CD14-positive monocyte (primary cell): ENCODE measurements around the gene INPP5J. TPM values are rescaled to one million over a fixed set of nuclear protein-coding genes. Genes with fewer than 3 reads are reported as not detected.
"Not testable (repeated sequence)": the region's sequence is repeated elsewhere in the genome, so short reads cannot be mapped to it uniquely, and the experiment has no call there.

Experiments used
- DNase-seq, 3 donors: peaks; one replicate each; pipeline ENCODE4 v3.0.0-alpha.2; 2011 to 2022
- H2AFZ ChIP-seq: 2 replicates; pipeline ENCODE4 v1.6.0; 2012; ENCODE audit warnings: mild to moderate bottlenecking, low read depth, low read length, inconsistent platforms; ENCODE audit not compliant: insufficient read depth, poor library complexity, severe bottlenecking
- H3K27ac ChIP-seq, 2 donors: 1 replicate in 1 of 2; 2 replicates in 1 of 2; pipeline ENCODE4 v1.5.1; 2012 to 2013; ENCODE audit warnings: low read length in 2 of 2, control low read depth in 1 of 2, inconsistent platforms in 1 of 2, low read depth in 1 of 2, mild to moderate bottlenecking in 1 of 2
- H3K27me3 ChIP-seq, 2 donors: one replicate each; pipeline versions ENCODE4 v1.6.0 to v1.6.1; 2011 to 2013; ENCODE audit warnings: low read length in 2 of 2; ENCODE audit not compliant: control insufficient read depth in 2 of 2, insufficient read depth in 2 of 2
- H3K36me3 ChIP-seq, 2 donors: replicated peaks in 1 of 2; 1 replicate in 1 of 2; 2 replicates in 1 of 2; pipeline versions ENCODE4 v1.5.1 to v1.6.1; 2012 to 2013; ENCODE audit warnings: low read length in 2 of 2, control low read depth in 1 of 2, inconsistent platforms in 1 of 2, mild to moderate bottlenecking in 1 of 2; ENCODE audit not compliant: insufficient read depth in 2 of 2, control insufficient read depth in 1 of 2
- H3K4me1 ChIP-seq, 2 donors: 1 replicate in 1 of 2; 2 replicates in 1 of 2; pipeline versions ENCODE4 v1.5.1 to v1.6.1; 2012 to 2013; ENCODE audit warnings: low read length in 2 of 2, control low read depth in 1 of 2, inconsistent platforms in 1 of 2, mild to moderate bottlenecking in 1 of 2, moderate library complexity in 1 of 2; ENCODE audit not compliant: insufficient read depth in 2 of 2, control insufficient read depth in 1 of 2
- H3K4me2 ChIP-seq: replicated peaks from 2 replicates; pipeline ENCODE3; 2012; ENCODE audit warnings: low read length, moderate library complexity, mild to moderate bottlenecking; ENCODE audit not compliant: poor library complexity, severe bottlenecking; ENCODE audit errors: extremely low read depth
- H3K4me3 ChIP-seq, 3 experiments: fragments of 200-600 bp in 1 of 3; sonication (generic) in 1 of 3; replicated peaks in 1 of 3; 1 replicate in 2 of 3; 2 replicates in 1 of 3; pipeline ENCODE4 v1.5.1; 2011 to 2013; ENCODE audit warnings: low read length in 3 of 3, mild to moderate bottlenecking in 3 of 3, control low read depth in 2 of 3, low read depth in 2 of 3, inconsistent platforms in 1 of 3, moderate library complexity in 1 of 3
- H3K79me2 ChIP-seq: 2 replicates; pipeline ENCODE4 v1.6.0; 2012; ENCODE audit warnings: mild to moderate bottlenecking, control low read depth, inconsistent platforms, low read length, moderate library complexity; ENCODE audit not compliant: insufficient read depth
- H3K9ac ChIP-seq: 2 replicates; pipeline ENCODE4 v1.6.0; 2017; ENCODE audit warnings: low read length, mild to moderate bottlenecking; ENCODE audit not compliant: insufficient read depth, poor library complexity, severe bottlenecking
- H3K9me3 ChIP-seq, 2 donors: replicated peaks in 1 of 2; 1 replicate in 1 of 2; 2 replicates in 1 of 2; pipeline versions ENCODE4 v1.5.1 to v1.6.1; 2012 to 2013; ENCODE audit warnings: low read length in 2 of 2, control low read depth in 1 of 2; ENCODE audit not compliant: control insufficient read depth in 1 of 2, insufficient read depth in 1 of 2
- H4K20me1 ChIP-seq: 2 replicates; pipeline ENCODE4 v1.6.0; 2012; ENCODE audit warnings: mild to moderate bottlenecking, low read length, control low read depth, moderate library complexity; ENCODE audit not compliant: insufficient read depth
- H3K27ac Mint-ChIP-seq, 7 donors: one replicate each; pipeline ENCODE4 v1.8.0; 2020; ENCODE audit warnings: mild to moderate bottlenecking in 7 of 7, mixed read lengths in 7 of 7, moderate library complexity in 6 of 7, inconsistent platforms in 2 of 7
- H3K27me3 Mint-ChIP-seq, 3 donors: one replicate each; pipeline ENCODE4 v1.8.0; 2021 to 2022; ENCODE audit warnings: low read depth in 3 of 3, mild to moderate bottlenecking in 3 of 3, mixed read lengths in 3 of 3, moderate library complexity in 3 of 3, inconsistent platforms in 1 of 3
- H3K36me3 Mint-ChIP-seq, 2 donors: one replicate each; pipeline ENCODE4 v1.8.0; 2020; ENCODE audit warnings: mixed read lengths in 2 of 2, inconsistent platforms in 1 of 2, mild to moderate bottlenecking in 1 of 2
- H3K4me1 Mint-ChIP-seq: one replicate; pipeline ENCODE4 v1.8.0; 2020; ENCODE audit warnings: mild to moderate bottlenecking, mixed read lengths
- H3K4me3 Mint-ChIP-seq, 2 donors: one replicate each; pipeline ENCODE4 v1.8.0; 2020; ENCODE audit warnings: mild to moderate bottlenecking in 2 of 2, mixed read lengths in 2 of 2, moderate library complexity in 1 of 2
- H3K9me3 Mint-ChIP-seq, 7 donors: one replicate each; pipeline ENCODE4 v1.8.0; 2020 to 2022; ENCODE audit warnings: mixed read lengths in 7 of 7, mild to moderate bottlenecking in 6 of 7, moderate library complexity in 6 of 7, inconsistent platforms in 2 of 7
- WGBS: methylation state at CpG from one replicate; pipeline ENCODE4 v1.1.5; 2013; ENCODE audit warnings: missing lambda C conversion rate; ENCODE audit not compliant: insufficient coverage; 5-methylcytosine and 5-hydroxymethylcytosine counted together
- intact Hi-C, 2 donors: fragments of 100-400 bp; cut with micrococcal nuclease; formaldehyde crosslinking; loops; one replicate each; pipeline versions ENCODE4 v1.15.0 to v1.15.1; 2023
- polyA plus RNA-seq, 3 donors: library from polyadenylated mRNA; depleted of rRNA in 1 of 3; unstranded in 2 of 3; stranded (reverse) in 1 of 3; fragments of 300-500 nt in 2 of 3; fragments of >200 nt in 1 of 3; fragmentation: Illumina TruSeq in 2 of 3; gene quantifications; 1 replicate in 2 of 3; 2 replicates in 1 of 3; pipeline ENCODE4 v1.2.3, GENCODE V29; 2012 to 2021
- TF ChIP-seq, protein P1 (sequence below): fragments of 200-600 bp; IDR thresholded peaks from one replicate; pipeline ENCODE4 v1.8.0; 2022; ENCODE audit warnings: antibody characterized with exemption, mild to moderate bottlenecking

INPP5J gene
- polyA plus RNA-seq, 3 donors = 0.03 TPM; not detected in 2

DNA sequence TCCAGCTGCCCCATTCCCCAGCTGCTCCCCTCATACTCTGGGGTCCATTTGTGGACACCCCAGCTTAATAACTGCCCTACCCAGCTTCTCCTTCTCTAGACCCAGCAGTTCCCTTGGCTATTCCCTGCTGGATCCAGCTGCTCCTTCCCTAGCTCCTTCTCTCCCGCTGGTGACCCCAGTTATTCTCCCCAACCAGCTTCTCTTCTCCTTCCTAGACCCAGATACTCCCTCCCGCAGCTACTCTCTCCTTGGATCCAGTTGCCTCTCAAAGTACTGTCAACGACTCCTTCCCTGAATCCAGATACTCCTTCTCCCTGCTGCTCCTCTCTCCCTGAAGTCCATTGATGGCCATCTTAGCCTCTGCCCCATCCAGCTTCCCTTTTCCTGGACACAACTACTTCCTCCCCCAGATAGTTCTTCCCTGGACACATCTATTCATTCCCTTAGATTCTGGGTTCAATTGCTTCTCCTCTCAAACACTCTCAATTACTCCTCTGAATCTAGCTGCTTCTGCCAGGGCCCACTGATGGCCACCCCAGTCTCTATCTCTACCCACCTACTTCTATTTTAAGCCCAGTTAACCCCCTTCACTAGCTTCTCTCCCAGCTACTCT is 27.0 kb upstream of the INPP5J start:
- H3K4me2 ChIP-seq = no peak overlapping the region
- peaks cover 41 to 55% of the 10 kb centered on the region in 2 donors for H3K36me3 ChIP-seq
- no peaks in the 10 kb centered on the region for H3K9me3 ChIP-seq
- no peaks in the 10 kb centered on the region for H4K20me1 ChIP-seq
- Mint-ChIP-seq H3K36me3 (peaks cover 44 to 72% of the 10 kb centered on the region in 2 donors), H3K9me3 (no peaks in the 10 kb centered on the region), H3K27me3 (peaks cover 0 to 1% (median 0%) of the 10 kb centered on the region in 3 donors), H3K27ac (peak overlapping the region in 1 of 7 donors; percentile 47), H3K4me3 (no peak overlapping the region), H3K4me1 (no peaks in the 10 kb centered on the region)
- no peak for DNase-seq
- 96% methylated on average over 3 of the region's 3 CpGs for WGBS
- no peaks in the 10 kb centered on the region for H3K79me2 ChIP-seq
- TF ChIP-seq, protein P1, sequence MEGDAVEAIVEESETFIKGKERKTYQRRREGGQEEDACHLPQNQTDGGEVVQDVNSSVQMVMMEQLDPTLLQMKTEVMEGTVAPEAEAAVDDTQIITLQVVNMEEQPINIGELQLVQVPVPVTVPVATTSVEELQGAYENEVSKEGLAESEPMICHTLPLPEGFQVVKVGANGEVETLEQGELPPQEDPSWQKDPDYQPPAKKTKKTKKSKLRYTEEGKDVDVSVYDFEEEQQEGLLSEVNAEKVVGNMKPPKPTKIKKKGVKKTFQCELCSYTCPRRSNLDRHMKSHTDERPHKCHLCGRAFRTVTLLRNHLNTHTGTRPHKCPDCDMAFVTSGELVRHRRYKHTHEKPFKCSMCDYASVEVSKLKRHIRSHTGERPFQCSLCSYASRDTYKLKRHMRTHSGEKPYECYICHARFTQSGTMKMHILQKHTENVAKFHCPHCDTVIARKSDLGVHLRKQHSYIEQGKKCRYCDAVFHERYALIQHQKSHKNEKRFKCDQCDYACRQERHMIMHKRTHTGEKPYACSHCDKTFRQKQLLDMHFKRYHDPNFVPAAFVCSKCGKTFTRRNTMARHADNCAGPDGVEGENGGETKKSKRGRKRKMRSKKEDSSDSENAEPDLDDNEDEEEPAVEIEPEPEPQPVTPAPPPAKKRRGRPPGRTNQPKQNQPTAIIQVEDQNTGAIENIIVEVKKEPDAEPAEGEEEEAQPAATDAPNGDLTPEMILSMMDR = no peak
- intact Hi-C loops = no loop called here
- H3K27me3 ChIP-seq = no peaks in the 10 kb centered on the region
- H3K4me3 ChIP-seq = no peak overlapping the region
- no peak overlapping the region for H3K9ac ChIP-seq
- H2AFZ ChIP-seq = no peak overlapping the region
- H3K27ac ChIP-seq = no peak overlapping the region
- no peaks in the 10 kb centered on the region for H3K4me1 ChIP-seq

DNA sequence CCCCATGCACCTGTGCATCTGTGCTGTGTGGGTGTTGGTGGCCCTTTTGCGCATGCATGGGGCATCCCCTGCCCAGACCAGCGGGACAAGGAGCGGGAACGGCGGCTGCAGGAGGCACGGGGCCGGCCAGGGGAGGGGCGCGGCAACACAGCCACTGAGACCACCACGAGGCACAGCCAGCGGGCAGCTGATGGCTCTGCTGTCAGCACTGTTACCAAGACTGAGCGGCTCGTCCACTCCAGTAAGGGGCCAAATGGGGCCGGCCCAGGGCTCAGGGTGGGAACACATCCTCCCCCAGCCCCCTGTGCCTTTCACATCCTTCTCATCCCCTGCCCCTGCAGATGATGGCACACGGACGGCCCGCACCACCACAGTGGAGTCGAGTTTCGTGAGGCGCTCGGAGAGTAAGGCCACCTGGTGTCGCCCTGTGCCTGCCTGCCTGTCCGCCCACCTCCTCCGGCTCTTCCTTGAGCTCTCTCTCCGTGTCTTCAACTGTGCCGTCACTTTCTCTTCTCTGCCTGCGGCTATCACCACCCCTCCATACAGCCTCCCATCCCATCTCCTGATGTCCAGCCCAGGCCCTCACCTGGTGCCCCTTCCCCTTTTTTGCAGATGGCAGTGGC is 26.0 kb upstream of the INPP5J start:
- no peak overlapping the region for H3K4me3 Mint-ChIP-seq
- Histone ChIP-seq H2AFZ (no peak overlapping the region), H3K27me3 (no peaks in the 10 kb centered on the region), H3K27ac (no peak overlapping the region), H3K9me3 (no peaks in the 10 kb centered on the region), H3K4me2 (no peak overlapping the region), H3K4me3 (no peak overlapping the region), H3K36me3 (peaks cover 35 to 45% of the 10 kb centered on the region in 2 donors), H3K4me1 (no peaks in the 10 kb centered on the region), H3K9ac (no peak overlapping the region), H3K79me2 (no peaks in the 10 kb centered on the region), H4K20me1 (no peaks in the 10 kb centered on the region)
- intact Hi-C loops = no loop called here
- peaks cover 0 to 3% (median 1%) of the 10 kb centered on the region in 3 donors for H3K27me3 Mint-ChIP-seq
- peaks cover 48 to 74% of the 10 kb centered on the region in 2 donors for H3K36me3 Mint-ChIP-seq
- H3K27ac Mint-ChIP-seq = peak overlapping the region in 1 of 7 donors; percentile 19
- H3K4me1 Mint-ChIP-seq = no peaks in the 10 kb centered on the region
- no peaks in the 10 kb centered on the region for H3K9me3 Mint-ChIP-seq
- no peak for DNase-seq
- TF ChIP-seq, protein P1 = no peak
- WGBS = 98% methylated on average over 22 of the region's 27 CpGs

DNA sequence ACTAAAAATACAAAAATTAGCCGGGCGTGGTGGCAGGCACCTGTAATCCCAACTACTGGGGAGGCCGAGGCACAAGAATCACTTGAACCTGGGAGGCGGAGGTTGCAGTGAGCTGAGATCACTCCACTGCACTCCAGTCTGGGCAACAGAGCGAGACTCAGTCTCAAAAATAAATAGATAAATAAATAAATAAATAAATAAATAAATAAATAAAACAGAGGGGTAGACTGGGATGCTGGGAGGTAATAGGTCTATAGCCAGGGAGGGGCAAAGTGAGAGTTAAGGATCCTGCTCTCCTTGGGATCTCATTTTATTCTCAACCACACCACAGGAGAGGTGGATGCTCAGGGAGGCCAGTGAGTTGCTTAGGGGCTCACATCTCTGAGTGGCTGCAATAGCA is 25.2 kb upstream of the INPP5J start:
- DNase-seq, H3K4me2 ChIP-seq, H3K4me1 ChIP-seq, H3K9me3 ChIP-seq, H4K20me1 ChIP-seq, H3K4me1 Mint-ChIP-seq, H3K27ac ChIP-seq, H3K79me2 ChIP-seq, H3K9me3 Mint-ChIP-seq, H3K27me3 ChIP-seq, H3K27me3 Mint-ChIP-seq, H3K9ac ChIP-seq, H3K4me3 ChIP-seq, H3K27ac Mint-ChIP-seq, H2AFZ ChIP-seq, H3K4me3 Mint-ChIP-seq, intact Hi-C loops: not testable (repeated sequence)
- peaks cover 48 to 73% of the 10 kb centered on the region in 2 donors for H3K36me3 Mint-ChIP-seq
- peaks cover 30 to 39% of the 10 kb centered on the region in 2 donors for H3K36me3 ChIP-seq
- no CpG with 5 or more reads among the region's 5 CpGs for WGBS
